Astrocyte (in vitro differentiated cells and primary cell): ENCODE results near the gene RFESD. TPM values are rescaled to one million over a fixed set of nuclear protein-coding genes. Genes with fewer than 3 reads are reported as not detected.

Experiments
- DNase-seq: peaks from one replicate; pipeline ENCODE4 v3.0.0-alpha.2; 2010; ENCODE audit warnings: low read depth
- FAIRE-seq: peaks from 2 replicates; lab custom pipeline; 2011; peaks lifted over from hg19 to GRCh38; lab: Jason Lieb, UNC
- H2AFZ ChIP-seq: 2 replicates; pipeline ENCODE4 v1.6.0; 2012; ENCODE audit warnings: low read depth, low read length, inconsistent platforms
- H3K27ac ChIP-seq: 2 replicates; pipeline ENCODE4 v1.5.1; 2011; ENCODE audit warnings: low read depth, low read length, inconsistent platforms
- H3K27me3 ChIP-seq: 2 replicates; pipeline ENCODE4 v1.6.0; 2011; ENCODE audit warnings: low read length, inconsistent platforms; ENCODE audit not compliant: insufficient read depth
- H3K36me3 ChIP-seq: 2 replicates; pipeline ENCODE4 v1.5.1; 2011; ENCODE audit warnings: low read length, inconsistent platforms; ENCODE audit not compliant: insufficient read depth
- H3K4me1 ChIP-seq: 2 replicates; pipeline ENCODE4 v1.5.1; 2011; ENCODE audit warnings: low read length, inconsistent platforms; ENCODE audit not compliant: insufficient read depth
- H3K4me2 ChIP-seq: 2 replicates; pipeline ENCODE4 v1.6.0; 2012; ENCODE audit warnings: low read length, inconsistent platforms
- H3K4me3 ChIP-seq: 2 replicates; pipeline ENCODE4 v1.5.1; 2011; ENCODE audit warnings: low read depth, mild to moderate bottlenecking, low read length, inconsistent platforms; ENCODE audit not compliant: insufficient read depth
- H3K79me2 ChIP-seq: 2 replicates; pipeline ENCODE4 v1.6.0; 2012; ENCODE audit warnings: mild to moderate bottlenecking, low read length, inconsistent platforms; ENCODE audit not compliant: insufficient read depth
- H3K9ac ChIP-seq: 2 replicates; pipeline ENCODE4 v1.6.0; 2012; ENCODE audit warnings: mild to moderate bottlenecking, low read length, inconsistent platforms
- H3K9me3 ChIP-seq: 2 replicates; pipeline ENCODE4 v1.5.1; 2012; ENCODE audit warnings: low read depth, mild to moderate bottlenecking, low read length, inconsistent platforms; ENCODE audit not compliant: insufficient read depth
- H4K20me1 ChIP-seq: 2 replicates; pipeline ENCODE4 v1.6.0; 2012; ENCODE audit warnings: low read length, inconsistent platforms; ENCODE audit not compliant: insufficient read depth
- H3K27ac Mint-ChIP-seq: one replicate; pipeline ENCODE4 v1.8.0; 2021; ENCODE audit warnings: mild to moderate bottlenecking, mixed read lengths; ENCODE audit not compliant: unreplicated experiment
- H3K27me3 Mint-ChIP-seq: one replicate; pipeline ENCODE4 v1.8.0; 2021; ENCODE audit warnings: low read depth, mixed read lengths; ENCODE audit not compliant: unreplicated experiment
- H3K36me3 Mint-ChIP-seq: one replicate; pipeline ENCODE4 v1.8.0; 2021; ENCODE audit warnings: low read depth, mixed read lengths; ENCODE audit not compliant: unreplicated experiment
- H3K4me1 Mint-ChIP-seq: one replicate; pipeline ENCODE4 v1.8.0; 2021; ENCODE audit warnings: low read depth, mixed read lengths; ENCODE audit not compliant: unreplicated experiment
- H3K4me3 Mint-ChIP-seq: one replicate; pipeline ENCODE4 v1.8.0; 2021; ENCODE audit warnings: mild to moderate bottlenecking, moderate library complexity, mixed read lengths; ENCODE audit not compliant: unreplicated experiment
- H3K9me3 Mint-ChIP-seq: one replicate; pipeline ENCODE4 v1.8.0; 2021; ENCODE audit warnings: mild to moderate bottlenecking, mixed read lengths; ENCODE audit not compliant: unreplicated experiment
- EZH2 ChIP-seq: IDR thresholded peaks from 2 replicates; pipeline ENCODE4 v1.6.1; 2012; ENCODE audit warnings: mild to moderate bottlenecking, low read length, inconsistent platforms; ENCODE audit not compliant: insufficient read depth
- total RNA-seq: library from RNA; stranded (reverse); gene quantifications from 2 replicates; pipeline ENCODE4 v1.2.1, GENCODE V29; 2021
- TF ChIP-seq, protein P1 (sequence below): IDR thresholded peaks from 2 replicates; pipeline ENCODE4 v1.5.1; 2011; ENCODE audit warnings: low read depth, mild to moderate bottlenecking, inconsistent platforms, low read length, moderate library complexity; ENCODE audit not compliant: insufficient read depth

The RFESD gene
- total RNA-seq, 1 donor from 2014 or later = 2.2 TPM

DNA sequence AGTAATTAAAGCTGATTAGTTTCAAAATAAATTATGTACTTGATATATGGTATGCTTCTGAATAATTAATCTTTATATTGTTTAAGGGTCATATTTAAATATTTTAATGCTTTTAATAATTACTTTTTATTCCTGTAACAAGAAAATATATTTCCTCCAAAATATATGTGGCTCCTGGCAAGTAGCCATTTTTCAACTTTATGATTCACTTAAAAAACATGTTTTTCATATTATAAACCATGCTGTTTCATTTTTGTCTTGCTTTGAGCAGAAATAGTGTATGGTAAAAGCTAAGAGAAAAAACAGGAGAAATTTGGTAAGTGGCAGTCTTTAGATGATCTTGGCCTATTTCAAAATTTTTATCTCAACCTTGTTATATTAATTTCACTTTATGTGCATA is 21.6 kb downstream of the RFESD start:
- Histone ChIP-seq H3K4me2 (no peak overlapping the region), H2AFZ (no peak overlapping the region), H3K9ac (no peak overlapping the region), H3K79me2 (no peaks in the 10 kb centered on the region), H4K20me1 (no peaks in the 10 kb centered on the region), H3K27ac (no peak overlapping the region), H3K27me3 (no peaks in the 10 kb centered on the region), H3K36me3 (no peaks in the 10 kb centered on the region), H3K4me1 (peaks cover 30% of the 10 kb centered on the region), H3K4me3 (no peak overlapping the region), H3K9me3 (no peaks in the 10 kb centered on the region)
- Mint-ChIP-seq H3K36me3 (no peaks in the 10 kb centered on the region), H3K4me3 (no peak overlapping the region), H3K9me3 (no peaks in the 10 kb centered on the region), H3K4me1 (peaks cover 17% of the 10 kb centered on the region), H3K27ac (no peak overlapping the region), H3K27me3 (no peaks in the 10 kb centered on the region)
- no peak for DNase-seq
- no peak for TF ChIP-seq EZH2
- TF ChIP-seq, protein P1, sequence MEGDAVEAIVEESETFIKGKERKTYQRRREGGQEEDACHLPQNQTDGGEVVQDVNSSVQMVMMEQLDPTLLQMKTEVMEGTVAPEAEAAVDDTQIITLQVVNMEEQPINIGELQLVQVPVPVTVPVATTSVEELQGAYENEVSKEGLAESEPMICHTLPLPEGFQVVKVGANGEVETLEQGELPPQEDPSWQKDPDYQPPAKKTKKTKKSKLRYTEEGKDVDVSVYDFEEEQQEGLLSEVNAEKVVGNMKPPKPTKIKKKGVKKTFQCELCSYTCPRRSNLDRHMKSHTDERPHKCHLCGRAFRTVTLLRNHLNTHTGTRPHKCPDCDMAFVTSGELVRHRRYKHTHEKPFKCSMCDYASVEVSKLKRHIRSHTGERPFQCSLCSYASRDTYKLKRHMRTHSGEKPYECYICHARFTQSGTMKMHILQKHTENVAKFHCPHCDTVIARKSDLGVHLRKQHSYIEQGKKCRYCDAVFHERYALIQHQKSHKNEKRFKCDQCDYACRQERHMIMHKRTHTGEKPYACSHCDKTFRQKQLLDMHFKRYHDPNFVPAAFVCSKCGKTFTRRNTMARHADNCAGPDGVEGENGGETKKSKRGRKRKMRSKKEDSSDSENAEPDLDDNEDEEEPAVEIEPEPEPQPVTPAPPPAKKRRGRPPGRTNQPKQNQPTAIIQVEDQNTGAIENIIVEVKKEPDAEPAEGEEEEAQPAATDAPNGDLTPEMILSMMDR = no peak
- no peak for FAIRE-seq

DNA sequence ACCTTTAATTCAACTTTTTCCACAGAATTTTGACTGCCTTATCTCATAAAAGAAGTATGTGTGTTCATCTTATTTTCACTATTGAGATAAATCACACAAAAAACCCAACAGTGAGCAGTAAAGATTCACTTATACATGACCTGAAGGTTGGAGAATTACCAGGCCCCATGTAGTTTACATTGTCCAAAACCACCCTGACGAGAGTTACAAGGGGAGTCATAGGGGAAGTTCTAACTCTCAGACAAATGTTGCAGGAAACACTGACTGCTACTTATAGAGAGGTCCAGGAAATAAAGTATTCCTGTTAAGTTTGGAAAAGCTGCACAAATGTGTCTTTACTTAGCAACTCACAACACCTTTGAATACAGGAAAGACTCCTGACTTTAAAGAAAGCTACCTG is 22.2 kb downstream of the RFESD start:
- FAIRE-seq (no peak), DNase-seq (no peak)
- H4K20me1 ChIP-seq = no peaks in the 10 kb centered on the region
- peak overlapping the region; percentile 69 for H3K27ac ChIP-seq
- Mint-ChIP-seq H3K27ac (no peak overlapping the region), H3K4me1 (peaks cover 17% of the 10 kb centered on the region), H3K27me3 (no peaks in the 10 kb centered on the region), H3K4me3 (no peak overlapping the region), H3K36me3 (no peaks in the 10 kb centered on the region), H3K9me3 (no peaks in the 10 kb centered on the region)
- H2AFZ ChIP-seq = no peak overlapping the region
- H3K4me3 ChIP-seq = no peak overlapping the region
- peaks cover 30% of the 10 kb centered on the region for H3K4me1 ChIP-seq
- H3K79me2 ChIP-seq = no peaks in the 10 kb centered on the region
- H3K27me3 ChIP-seq = no peaks in the 10 kb centered on the region
- TF ChIP-seq EZH2 = no peak
- TF ChIP-seq, protein P1 = no peak
- H3K4me2 ChIP-seq = peak overlapping the region; percentile 47
- H3K36me3 ChIP-seq = no peaks in the 10 kb centered on the region
- no peaks in the 10 kb centered on the region for H3K9me3 ChIP-seq
- no peak overlapping the region for H3K9ac ChIP-seq

DNA sequence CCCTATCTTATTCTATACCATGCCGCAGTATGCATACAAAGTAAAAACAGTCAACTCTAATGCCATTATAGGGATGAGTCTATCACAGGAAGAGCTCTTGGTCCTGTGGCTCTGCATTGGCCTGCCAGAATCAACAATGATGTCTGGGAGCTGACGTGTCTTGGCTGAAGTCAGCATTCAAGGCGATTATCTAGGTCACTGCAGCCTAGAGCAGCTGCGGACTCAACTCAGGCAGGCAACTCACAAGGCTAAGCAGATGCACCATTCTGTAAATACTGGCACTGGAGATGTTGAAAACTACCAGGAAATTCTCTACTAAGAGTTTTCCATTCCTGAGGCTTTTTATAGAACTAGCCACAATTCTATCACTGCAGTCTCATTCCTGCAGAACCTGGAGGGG is 23.0 kb downstream of the RFESD start:
- no peak overlapping the region for H2AFZ ChIP-seq
- H3K4me1 ChIP-seq = peaks cover 27% of the 10 kb centered on the region
- peak overlapping the region; percentile 4 for H3K9ac ChIP-seq
- H3K4me2 ChIP-seq = peak overlapping the region; percentile 47
- H3K27me3 Mint-ChIP-seq = no peaks in the 10 kb centered on the region
- TF ChIP-seq, protein P1 = no peak
- no peak for TF ChIP-seq EZH2
- H3K27ac Mint-ChIP-seq = no peak overlapping the region
- H3K27me3 ChIP-seq = no peaks in the 10 kb centered on the region
- DNase-seq (peak; percentile 99), FAIRE-seq (peak; percentile 96)
- no peak overlapping the region for H3K4me3 ChIP-seq
- H3K36me3 Mint-ChIP-seq = no peaks in the 10 kb centered on the region
- H3K36me3 ChIP-seq = no peaks in the 10 kb centered on the region
- no peaks in the 10 kb centered on the region for H3K9me3 ChIP-seq
- no peaks in the 10 kb centered on the region for H3K9me3 Mint-ChIP-seq
- H3K27ac ChIP-seq = peak overlapping the region; percentile 69
- peaks cover 17% of the 10 kb centered on the region for H3K4me1 Mint-ChIP-seq
- no peak overlapping the region for H3K4me3 Mint-ChIP-seq
- H4K20me1 ChIP-seq = no peaks in the 10 kb centered on the region
- no peaks in the 10 kb centered on the region for H3K79me2 ChIP-seq
